ENCODE data around the gene PDE7B.
"Not testable (repeated sequence)": the region's sequence is repeated elsewhere in the genome, so short reads cannot be mapped to it uniquely, and the experiment has no call there.

PDE7B gene

GRCh38 chr6:136095986-136096385, 244.5 kb downstream of the PDE7B start:
- DNase-seq (ENCODE audit: low read depth in 2 of 2, low spot score in 1 of 2), result no peak

- DNase-seq (ENCODE audit: low read depth in 2 of 2, low spot score in 1 of 2), result no peak
Observed at GRCh38 chr6:136102991-136103688, 251.6 kb downstream of the PDE7B start.

- DNase-seq (ENCODE audit: low read depth in 2 of 2, low spot score in 1 of 2), result no peak
Observed at GRCh38 chr6:136103763-136104311, 252.3 kb downstream of the PDE7B start.

- DNase-seq (ENCODE audit: low read depth in 2 of 2, low spot score in 1 of 2), result no peak
Observed at GRCh38 chr6:136104556-136104955, 253.1 kb downstream of the PDE7B start.

GRCh38 chr6:136105797-136106196, 254.3 kb downstream of the PDE7B start:
- DNase-seq (ENCODE audit: low read depth in 2 of 2, low spot score in 1 of 2), result not testable (repeated sequence)

GRCh38 chr6:136108361-136108945, 257.0 kb downstream of the PDE7B start:
- DNase-seq (ENCODE audit: low read depth in 2 of 2, low spot score in 1 of 2), result no peak

GRCh38 chr6:136111831-136112230, 260.3 kb downstream of the PDE7B start:
- DNase-seq (ENCODE audit: low read depth in 2 of 2, low spot score in 1 of 2), result no peak

- DNase-seq (ENCODE audit: low read depth in 2 of 2, low spot score in 1 of 2), result no peak
Observed at GRCh38 chr6:136112262-136112661, 260.8 kb downstream of the PDE7B start.

- no peak for DNase-seq (ENCODE audit: low read depth in 2 of 2, low spot score in 1 of 2)
Observed at GRCh38 chr6:136113736-136114173, 262.3 kb downstream of the PDE7B start.

- DNase-seq (ENCODE audit: low read depth in 2 of 2, low spot score in 1 of 2), result no peak
Observed at GRCh38 chr6:136114661-136115060, 263.2 kb downstream of the PDE7B start.

- DNase-seq (ENCODE audit: low read depth in 2 of 2, low spot score in 1 of 2), result no peak
Observed at GRCh38 chr6:136115941-136116340, 264.4 kb downstream of the PDE7B start.

GRCh38 chr6:136117081-136117480, 265.6 kb downstream of the PDE7B start:
- DNase-seq (ENCODE audit: low read depth in 2 of 2, low spot score in 1 of 2), result no peak

GRCh38 chr6:136118787-136119186, 267.3 kb downstream of the PDE7B start:
- DNase-seq (ENCODE audit: low read depth in 2 of 2, low spot score in 1 of 2), result no peak

GRCh38 chr6:136123468-136123867, 272.0 kb downstream of the PDE7B start:
- no peak for DNase-seq (ENCODE audit: low read depth in 2 of 2, low spot score in 1 of 2)

- DNase-seq (ENCODE audit: low read depth in 2 of 2, low spot score in 1 of 2), result no peak
Observed at GRCh38 chr6:136125585-136125984, 274.1 kb downstream of the PDE7B start.

GRCh38 chr6:136127873-136128272, 276.4 kb downstream of the PDE7B start:
- DNase-seq (ENCODE audit: low read depth in 2 of 2, low spot score in 1 of 2), result no peak

GRCh38 chr6:136129365-136129764, 277.9 kb downstream of the PDE7B start:
- no peak for DNase-seq (ENCODE audit: low read depth in 2 of 2, low spot score in 1 of 2)

GRCh38 chr6:136134268-136134667, 282.8 kb downstream of the PDE7B start:
- no peak for DNase-seq (ENCODE audit: low read depth in 2 of 2, low spot score in 1 of 2)

- no peak for DNase-seq (ENCODE audit: low read depth in 2 of 2, low spot score in 1 of 2)
Observed at GRCh38 chr6:136134751-136135150, 283.2 kb downstream of the PDE7B start.

GRCh38 chr6:136136274-136136673, 284.8 kb downstream of the PDE7B start:
- DNase-seq (ENCODE audit: low read depth in 2 of 2, low spot score in 1 of 2), result no peak

- no peak for DNase-seq (ENCODE audit: low read depth in 2 of 2, low spot score in 1 of 2)
Observed at GRCh38 chr6:136137008-136137692, 285.6 kb downstream of the PDE7B start.
